HEK293 (cell line): Measurements from ENCODE around the gene ZNF787.

Source experiments
- CTCF ChIA-PET: fragments of 350-600 bp; formaldehyde crosslinking; extraction: SDS; loops from one replicate; lab custom pipeline; 2021; ENCODE audit warnings: antibody characterized with exemption; lab: Yijun Ruan, JAX
- POLR2A ChIA-PET: fragments of 300-600 bp; formaldehyde crosslinking; extraction: SDS; loops from one replicate; lab custom pipeline; 2020; ENCODE audit warnings: antibody characterized with exemption, inconsistent platforms; lab: Yijun Ruan, JAX
- H3K27ac ChIP-seq: fragments of 200-500 bp; sonication (Bioruptor generic); 2 replicates; pipeline ENCODE4 v1.5.1; 2014; ENCODE audit warnings: low read depth, low read length, control low read depth, inconsistent platforms; ENCODE audit errors: extremely low read depth
- H3K36me3 ChIP-seq, 2 experiments: fragments of 200-500 bp in 1 of 2; sonication (Bioruptor generic) in 1 of 2; 1 replicate in 1 of 2; 2 replicates in 1 of 2; pipeline ENCODE4 v1.5.1; 2014 to 2017; ENCODE audit warnings: inconsistent platforms in 2 of 2, low read length in 2 of 2; ENCODE audit not compliant: control insufficient read depth in 2 of 2, insufficient read depth in 1 of 2
- H3K4me1 ChIP-seq: fragments of 200-500 bp; sonication (Bioruptor generic); 2 replicates; pipeline ENCODE4 v1.5.1; 2014; ENCODE audit warnings: mild to moderate bottlenecking, low read length, inconsistent platforms; ENCODE audit not compliant: control insufficient read depth, insufficient read depth
- H3K4me3 ChIP-seq: 2 replicates; pipeline ENCODE4 v1.5.1; 2011; ENCODE audit warnings: low read depth, mild to moderate bottlenecking, control low read depth, low read length, moderate library complexity
- H3K9me3 ChIP-seq: fragments of 200-500 bp; sonication (Bioruptor generic); 2 replicates; pipeline ENCODE4 v1.5.1; 2014; ENCODE audit warnings: low read depth, low read length, inconsistent platforms; ENCODE audit not compliant: control insufficient read depth, insufficient read depth
- ATF2 ChIP-seq: fragments of 450-650 bp; formaldehyde crosslinking; IDR thresholded peaks from 2 replicates; pipeline ENCODE4 v1.5.1; 2016; ENCODE audit warnings: missing biosample characterization, missing genetic modification characterization, low read depth
- MZF1 ChIP-seq: fragments of 450-650 bp; formaldehyde crosslinking; IDR thresholded peaks from 2 replicates; pipeline ENCODE4 v1.5.1; 2017; ENCODE audit warnings: missing biosample characterization, missing genetic modification characterization, borderline replicate concordance
- OSR2 ChIP-seq: fragments of 450-650 bp; formaldehyde crosslinking; IDR thresholded peaks from 2 replicates; pipeline ENCODE4 v1.5.1; 2016; ENCODE audit warnings: missing biosample characterization, missing genetic modification characterization
- ZBTB8A ChIP-seq: fragments of 450-650 bp; formaldehyde crosslinking; IDR thresholded peaks from 2 replicates; pipeline ENCODE4 v1.5.1; 2016; ENCODE audit warnings: missing biosample characterization, missing genetic modification characterization
- ZFP37 ChIP-seq: fragments of 450-650 bp; formaldehyde crosslinking; IDR thresholded peaks from 2 replicates; pipeline ENCODE4 v1.5.1; 2016; ENCODE audit warnings: missing biosample characterization, missing genetic modification characterization
- ZFP69B ChIP-seq: fragments of 450-650 bp; formaldehyde crosslinking; IDR thresholded peaks from 2 replicates; pipeline ENCODE4 v1.5.1; 2016; ENCODE audit warnings: missing biosample characterization, missing genetic modification characterization
- ZNF133 ChIP-seq: fragments of 450-650 bp; formaldehyde crosslinking; IDR thresholded peaks from 2 replicates; pipeline ENCODE4 v1.5.1; 2016; ENCODE audit warnings: missing biosample characterization, missing genetic modification characterization
- ZNF19 ChIP-seq: fragments of 450-650 bp; formaldehyde crosslinking; IDR thresholded peaks from 2 replicates; pipeline ENCODE4; 2016; ENCODE audit warnings: missing biosample characterization, missing genetic modification characterization, low read depth
- ZNF239 ChIP-seq: fragments of 450-650 bp; formaldehyde crosslinking; IDR thresholded peaks from 2 replicates; pipeline ENCODE4 v1.5.1; 2016; ENCODE audit warnings: missing biosample characterization, missing genetic modification characterization
- ZNF416 ChIP-seq: fragments of 450-650 bp; formaldehyde crosslinking; IDR thresholded peaks from 2 replicates; pipeline ENCODE4 v1.5.1; 2016; ENCODE audit warnings: missing biosample characterization, missing genetic modification characterization
- ZNF660 ChIP-seq: fragments of 450-650 bp; IDR thresholded peaks from 2 replicates; pipeline ENCODE4 v1.5.1; 2018; ENCODE audit warnings: missing biosample characterization, mild to moderate bottlenecking, missing genetic modification characterization
- ZNF785 ChIP-seq: fragments of 450-650 bp; formaldehyde crosslinking; IDR thresholded peaks from 2 replicates; pipeline ENCODE4 v1.5.1; 2016; ENCODE audit warnings: missing biosample characterization, missing genetic modification characterization
- TF ChIP-seq, protein P1 (sequence below): fragments of 450-650 bp; formaldehyde crosslinking; IDR thresholded peaks from 2 replicates; pipeline ENCODE4 v1.5.1; 2017; ENCODE audit warnings: missing biosample characterization, mild to moderate bottlenecking, missing genetic modification characterization, moderate library complexity
- TF ChIP-seq, protein P2 (sequence below): fragments of 450-650 bp; formaldehyde crosslinking; optimal IDR thresholded peaks from 2 replicates; pipeline ENCODE3; 2016; ENCODE audit warnings: missing biosample characterization, mild to moderate bottlenecking, missing genetic modification characterization
- TF ChIP-seq, protein P3 (sequence below): fragments of 450-650 bp; formaldehyde crosslinking; IDR thresholded peaks from 2 replicates; pipeline ENCODE4 v1.5.1; 2016; ENCODE audit warnings: missing biosample characterization, missing genetic modification characterization
- TF ChIP-seq, protein P4 (sequence below): fragments of 450-650 bp; formaldehyde crosslinking; IDR thresholded peaks from 2 replicates; pipeline ENCODE4 v1.5.1; 2017; ENCODE audit warnings: missing biosample characterization, missing genetic modification characterization

ZNF787 gene

GRCh38 chr19:56089344-56089743, 31.8 kb downstream of the ZNF787 start:
- POLR2A ChIA-PET: no interaction called here
- Histone ChIP-seq H3K36me3 (peaks cover 0 to 32% of the 10 kb centered on the region in 2 experiments; a peak in 2 of 3 replicates), H3K27ac (no peak overlapping the region), H3K9me3 (no peaks in the 10 kb centered on the region), H3K4me1 (peaks cover 5% of the 10 kb centered on the region), H3K4me3 (no peak overlapping the region)
- no peak for TF ChIP-seq MZF1
- TF ChIP-seq, protein P1, sequence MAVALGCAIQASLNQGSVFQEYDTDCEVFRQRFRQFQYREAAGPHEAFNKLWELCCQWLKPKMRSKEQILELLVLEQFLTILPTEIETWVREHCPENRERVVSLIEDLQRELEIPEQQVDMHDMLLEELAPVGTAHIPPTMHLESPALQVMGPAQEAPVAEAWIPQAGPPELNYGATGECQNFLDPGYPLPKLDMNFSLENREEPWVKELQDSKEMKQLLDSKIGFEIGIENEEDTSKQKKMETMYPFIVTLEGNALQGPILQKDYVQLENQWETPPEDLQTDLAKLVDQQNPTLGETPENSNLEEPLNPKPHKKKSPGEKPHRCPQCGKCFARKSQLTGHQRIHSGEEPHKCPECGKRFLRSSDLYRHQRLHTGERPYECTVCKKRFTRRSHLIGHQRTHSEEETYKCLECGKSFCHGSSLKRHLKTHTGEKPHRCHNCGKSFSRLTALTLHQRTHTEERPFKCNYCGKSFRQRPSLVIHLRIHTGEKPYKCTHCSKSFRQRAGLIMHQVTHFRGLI: no peak
- no peak for TF ChIP-seq ZNF19 (tag by site-specific recombination)
- TF ChIP-seq ATF2 (tag by site-specific recombination): no peak
- TF ChIP-seq ZNF239 (tag by site-specific recombination): no peak
- CTCF ChIA-PET: interaction anchor here (3.4 kb wide), 1 partner anchor 8 kb away, joined by 17 read pairs; no protein-coding TSS in a partner anchor

- Histone ChIP-seq H3K4me3 (no peak overlapping the region), H3K4me1 (peaks cover 5% of the 10 kb centered on the region), H3K9me3 (no peaks in the 10 kb centered on the region), H3K36me3 (peaks cover 0 to 31% of the 10 kb centered on the region in 2 experiments; a peak in 1 of 3 replicates), H3K27ac (no peak overlapping the region)
- POLR2A ChIA-PET: no interaction called here
- CTCF ChIA-PET: interaction anchor here (0.7 to 3.4 kb wide), 3 partner anchors 7 to 47 kb away, joined by 3 to 17 read pairs (median 3); no protein-coding TSS in a partner anchor
- TF ChIP-seq ZBTB8A: no peak
- TF ChIP-seq, protein P2, sequence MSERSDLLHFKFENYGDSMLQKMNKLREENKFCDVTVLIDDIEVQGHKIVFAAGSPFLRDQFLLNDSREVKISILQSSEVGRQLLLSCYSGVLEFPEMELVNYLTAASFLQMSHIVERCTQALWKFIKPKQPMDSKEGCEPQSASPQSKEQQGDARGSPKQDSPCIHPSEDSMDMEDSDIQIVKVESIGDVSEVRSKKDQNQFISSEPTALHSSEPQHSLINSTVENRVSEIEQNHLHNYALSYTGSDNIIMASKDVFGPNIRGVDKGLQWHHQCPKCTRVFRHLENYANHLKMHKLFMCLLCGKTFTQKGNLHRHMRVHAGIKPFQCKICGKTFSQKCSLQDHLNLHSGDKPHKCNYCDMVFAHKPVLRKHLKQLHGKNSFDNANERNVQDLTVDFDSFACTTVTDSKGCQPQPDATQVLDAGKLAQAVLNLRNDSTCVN (tag by site-specific recombination): no peak
- TF ChIP-seq, protein P3, sequence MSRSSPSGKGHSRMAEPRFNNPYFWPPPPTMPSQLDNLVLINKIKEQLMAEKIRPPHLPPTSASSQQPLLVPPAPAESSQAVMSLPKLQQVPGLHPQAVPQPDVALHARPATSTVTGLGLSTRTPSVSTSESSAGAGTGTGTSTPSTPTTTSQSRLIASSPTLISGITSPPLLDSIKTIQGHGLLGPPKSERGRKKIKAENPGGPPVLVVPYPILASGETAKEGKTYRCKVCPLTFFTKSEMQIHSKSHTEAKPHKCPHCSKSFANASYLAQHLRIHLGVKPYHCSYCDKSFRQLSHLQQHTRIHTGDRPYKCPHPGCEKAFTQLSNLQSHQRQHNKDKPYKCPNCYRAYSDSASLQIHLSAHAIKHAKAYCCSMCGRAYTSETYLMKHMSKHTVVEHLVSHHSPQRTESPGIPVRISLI (tag by site-specific recombination): no peak
- TF ChIP-seq, protein P4, sequence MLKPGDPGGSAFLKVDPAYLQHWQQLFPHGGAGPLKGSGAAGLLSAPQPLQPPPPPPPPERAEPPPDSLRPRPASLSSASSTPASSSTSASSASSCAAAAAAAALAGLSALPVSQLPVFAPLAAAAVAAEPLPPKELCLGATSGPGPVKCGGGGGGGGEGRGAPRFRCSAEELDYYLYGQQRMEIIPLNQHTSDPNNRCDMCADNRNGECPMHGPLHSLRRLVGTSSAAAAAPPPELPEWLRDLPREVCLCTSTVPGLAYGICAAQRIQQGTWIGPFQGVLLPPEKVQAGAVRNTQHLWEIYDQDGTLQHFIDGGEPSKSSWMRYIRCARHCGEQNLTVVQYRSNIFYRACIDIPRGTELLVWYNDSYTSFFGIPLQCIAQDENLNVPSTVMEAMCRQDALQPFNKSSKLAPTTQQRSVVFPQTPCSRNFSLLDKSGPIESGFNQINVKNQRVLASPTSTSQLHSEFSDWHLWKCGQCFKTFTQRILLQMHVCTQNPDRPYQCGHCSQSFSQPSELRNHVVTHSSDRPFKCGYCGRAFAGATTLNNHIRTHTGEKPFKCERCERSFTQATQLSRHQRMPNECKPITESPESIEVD: no peak
- no peak for TF ChIP-seq ZNF660 (tag by site-specific recombination)
- TF ChIP-seq ZNF785 (tag by site-specific recombination): no peak
- TF ChIP-seq OSR2: no peak
- no peak for TF ChIP-seq ZNF416 (tag by site-specific recombination)
- no peak for TF ChIP-seq ZNF133
- no peak for TF ChIP-seq ZFP69B (tag by site-specific recombination)
- no peak for TF ChIP-seq ZFP37 (tag by site-specific recombination)
- TF ChIP-seq, all 188 proteins: peak for 0
Observed at GRCh38 chr19:56088497-56089215, 32.4 kb downstream of the ZNF787 start.
